Measurements from ENCODE around the gene USP6.
"Not testable (repeated sequence)": the region's sequence is repeated elsewhere in the genome, so short reads cannot be mapped to it uniquely, and the experiment has no call there.

Gene USP6

DNA sequence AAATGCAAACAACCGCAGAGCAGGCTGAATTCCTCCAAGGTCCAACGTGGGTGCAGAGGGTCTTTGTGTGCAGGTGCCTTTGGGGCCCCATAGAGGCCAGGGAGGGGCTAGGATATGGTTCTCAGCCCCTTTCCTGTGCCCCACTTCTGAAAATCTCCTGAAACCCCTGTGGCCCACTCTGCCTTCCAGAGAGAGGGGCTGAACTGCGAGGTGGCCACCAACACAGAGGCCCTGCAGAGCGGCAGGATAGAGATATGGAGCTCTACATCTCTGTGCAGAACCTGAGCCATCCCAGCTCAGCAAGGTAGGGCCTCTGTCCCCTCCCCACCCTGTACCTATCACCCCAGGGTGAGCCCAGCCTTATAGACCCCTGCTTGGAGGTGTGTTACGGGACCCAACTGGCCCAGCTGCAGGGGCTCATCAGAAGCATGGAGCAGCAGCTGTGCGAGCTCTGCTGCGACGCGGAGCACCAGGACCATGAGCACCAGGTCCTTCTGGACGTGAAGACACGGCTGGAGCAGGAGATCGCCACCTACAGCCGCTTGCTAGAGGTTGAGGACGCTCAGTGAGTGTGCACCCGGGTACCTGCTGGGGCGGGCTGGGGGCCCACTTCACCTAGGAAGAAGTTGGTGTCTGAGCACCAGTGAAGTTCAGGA lies 5.5 kb downstream of the USP6 start:
- no peak for DNase-seq (ENCODE audit: low read depth in 2 of 3, low spot score in 2 of 3)

DNA sequence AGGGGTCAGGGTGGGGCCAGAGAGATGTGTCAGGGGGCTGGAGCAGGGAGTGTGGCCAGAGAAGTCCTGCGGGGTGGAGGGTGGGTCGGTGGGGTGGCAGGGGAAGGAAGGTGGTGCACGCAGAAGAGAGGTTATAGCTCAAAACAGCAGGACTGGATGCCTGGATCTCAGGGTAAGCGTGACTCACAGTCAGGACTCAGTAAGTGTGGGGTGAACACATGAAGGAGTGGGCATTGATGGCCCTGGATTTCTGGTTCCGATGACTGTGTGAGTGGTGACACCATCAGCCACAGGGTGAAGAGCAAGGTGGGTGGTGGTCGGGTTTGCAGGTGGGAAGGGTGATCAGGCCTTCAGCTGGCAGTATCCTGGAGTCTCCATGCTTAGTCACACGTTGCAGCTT lies 6.2 kb downstream of the USP6 start:
- not testable (repeated sequence) for DNase-seq (ENCODE audit: low read depth in 2 of 3, low spot score in 2 of 3)

DNA sequence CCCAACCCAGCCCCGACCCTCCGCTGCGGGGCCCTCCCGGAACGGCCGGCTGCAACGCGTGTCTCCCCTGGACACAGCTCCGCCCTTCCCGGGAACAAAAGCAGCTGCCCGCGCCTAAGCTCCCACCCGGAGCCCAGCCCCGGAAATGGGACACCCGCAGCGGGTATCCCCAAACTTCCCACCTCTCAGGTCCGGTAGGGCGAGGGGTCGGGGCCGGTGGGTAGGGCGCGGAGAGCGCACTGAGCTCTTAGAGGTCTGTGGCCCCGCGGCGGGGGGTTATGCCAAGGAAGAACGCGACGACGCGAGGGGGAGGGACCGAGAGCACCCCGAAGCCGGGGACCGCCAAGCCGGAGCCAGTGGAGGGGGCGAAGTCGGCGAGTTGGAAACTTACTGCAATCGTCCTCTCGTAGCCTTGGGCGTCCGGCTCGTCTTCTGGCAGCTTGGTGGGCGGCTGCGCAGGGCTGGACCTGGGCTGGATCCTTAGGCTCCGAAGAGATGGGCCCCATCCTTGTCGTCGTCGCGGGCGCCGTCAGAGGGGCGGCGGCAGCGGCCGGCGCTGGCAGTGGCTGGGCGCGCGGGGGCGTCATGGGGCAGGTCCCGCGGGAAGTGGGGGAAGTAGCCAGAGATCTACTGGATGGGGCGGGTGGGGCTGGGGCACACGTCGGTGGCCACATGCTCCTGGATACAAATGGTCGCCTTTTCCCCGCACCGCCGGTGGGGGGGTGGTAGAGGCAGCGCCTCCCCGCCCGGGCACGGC lies 6.9 kb downstream of the USP6 start:
- no peak for DNase-seq (ENCODE audit: low read depth in 2 of 3, low spot score in 2 of 3)

- DNase-seq (ENCODE audit: low read depth in 2 of 3, low spot score in 2 of 3): no peak
Measured at GRCh38 chr17:5123343-5124124, 7.7 kb downstream of the USP6 start.

GRCh38 chr17:5124125-5124760 lies 8.4 kb downstream of the USP6 start:
- not testable (repeated sequence) for DNase-seq (ENCODE audit: low read depth in 2 of 3, low spot score in 2 of 3)

DNA sequence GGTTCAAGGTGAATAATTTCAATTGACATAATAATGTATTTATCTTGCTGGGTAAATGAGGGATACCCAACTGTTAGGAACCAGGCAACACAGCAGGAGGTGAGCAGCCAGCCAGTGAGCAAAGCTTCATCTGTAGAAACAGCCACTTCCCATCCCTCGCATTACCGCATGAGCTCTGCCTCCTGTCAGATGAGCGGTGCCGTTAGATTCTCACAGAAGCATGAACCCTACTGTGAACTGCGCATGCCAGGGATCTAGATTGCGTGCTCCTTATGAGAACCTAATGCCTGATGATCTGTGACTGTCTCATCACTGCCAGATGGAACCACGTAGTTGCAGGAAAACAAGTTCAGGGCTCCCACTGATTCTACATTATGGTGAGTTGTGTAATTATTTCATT lies 9.1 kb downstream of the USP6 start:
- DNase-seq (ENCODE audit: low read depth in 2 of 3, low spot score in 2 of 3): not testable (repeated sequence)

DNA sequence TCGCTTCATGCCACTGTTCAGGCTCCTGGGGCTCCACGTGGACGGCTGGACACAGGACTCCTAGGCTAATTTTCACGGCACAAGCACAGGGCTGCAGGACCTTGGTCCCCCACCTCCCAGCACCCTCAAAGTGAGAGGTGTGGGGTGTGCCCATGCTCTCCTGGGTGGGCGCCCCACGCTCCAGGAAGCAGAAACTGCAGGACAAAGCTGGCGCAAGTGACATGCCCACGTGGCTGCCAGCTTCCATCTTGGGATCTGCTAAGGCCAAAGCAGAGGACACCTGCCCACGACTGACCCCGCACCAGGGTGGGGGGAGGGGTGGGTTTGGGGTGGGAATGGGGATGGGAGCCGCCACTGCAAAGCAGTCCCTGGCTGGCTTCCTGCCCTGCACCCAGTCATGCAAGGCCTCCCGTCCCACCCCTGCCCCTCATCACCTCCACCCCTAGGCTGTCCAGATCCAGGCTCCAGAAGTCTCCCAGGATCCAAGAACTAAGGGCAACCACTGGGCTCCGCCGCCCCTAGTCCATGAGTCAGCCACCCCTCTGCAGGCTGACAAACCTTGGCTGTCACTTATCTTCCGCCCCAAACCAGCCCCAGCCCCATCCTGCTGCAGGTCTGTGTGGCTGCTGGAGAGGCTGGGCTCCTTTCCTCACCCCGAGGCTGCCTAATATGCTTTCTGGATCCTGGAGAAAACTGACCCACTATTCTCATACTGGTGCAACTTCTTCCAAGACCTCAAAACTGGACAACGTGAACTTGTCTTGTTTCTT lies 11.1 kb downstream of the USP6 start:
- DNase-seq (ENCODE audit: low read depth in 2 of 3, low spot score in 2 of 3): no peak

GRCh38 chr17:5127910-5128309 lies 12.1 kb downstream of the USP6 start:
- DNase-seq (ENCODE audit: low read depth in 2 of 3, low spot score in 2 of 3): no peak

DNA sequence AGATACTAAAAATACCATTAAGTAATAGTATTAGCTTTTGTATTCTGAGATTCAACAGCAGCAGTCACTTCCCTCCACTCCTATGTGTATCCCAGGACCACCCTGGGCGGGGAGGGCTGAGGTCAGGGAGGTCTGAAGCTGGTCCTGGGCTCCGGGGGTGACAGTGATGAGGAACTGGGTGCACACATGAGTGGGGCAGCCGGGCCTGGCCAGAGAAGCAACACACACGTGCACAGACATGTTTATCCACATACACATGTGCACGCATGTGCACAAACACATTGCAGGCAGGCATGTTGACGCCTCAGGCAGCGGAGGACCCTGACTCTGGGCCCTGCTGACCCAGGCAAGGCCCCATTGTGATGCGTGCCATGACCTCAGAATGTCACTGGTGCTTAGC lies 12.6 kb downstream of the USP6 start:
- DNase-seq (ENCODE audit: low read depth in 2 of 3, low spot score in 2 of 3): not testable (repeated sequence)

- DNase-seq (ENCODE audit: low read depth in 2 of 3, low spot score in 2 of 3): no peak
Measured at GRCh38 chr17:5128905-5129535, 13.2 kb downstream of the USP6 start.

- DNase-seq (ENCODE audit: low read depth in 2 of 3, low spot score in 2 of 3): not testable (repeated sequence)
Measured at GRCh38 chr17:5129770-5130169, 13.9 kb downstream of the USP6 start.

DNA sequence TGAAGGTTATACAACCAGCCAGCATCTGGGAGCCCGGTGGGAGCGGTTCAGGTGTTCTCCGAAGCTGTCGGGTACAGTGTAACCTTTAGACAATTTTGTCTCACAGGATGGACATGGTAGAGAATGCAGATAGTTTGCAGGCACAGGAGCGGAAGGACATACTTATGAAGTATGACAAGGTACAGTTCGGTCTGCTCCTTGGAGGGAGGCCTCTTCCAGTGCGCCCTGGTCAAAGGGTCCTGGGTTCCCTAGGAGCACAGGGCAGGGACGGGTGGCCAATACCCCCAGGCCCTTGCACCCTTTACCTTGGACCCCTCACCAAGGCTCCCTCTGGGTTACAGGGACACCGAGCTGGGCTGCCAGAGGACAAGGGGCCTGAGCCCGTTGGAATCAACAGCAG lies 14.4 kb downstream of the USP6 start:
- DNase-seq (ENCODE audit: low read depth in 2 of 3, low spot score in 2 of 3): not testable (repeated sequence)

GRCh38 chr17:5130687-5131086 lies 14.9 kb downstream of the USP6 start:
- not testable (repeated sequence) for DNase-seq (ENCODE audit: low read depth in 2 of 3, low spot score in 2 of 3)

- DNase-seq (ENCODE audit: low read depth in 2 of 3, low spot score in 2 of 3): no peak
Measured at GRCh38 chr17:5131146-5131715, 15.4 kb downstream of the USP6 start.

- DNase-seq (ENCODE audit: low read depth in 2 of 3, low spot score in 2 of 3): not testable (repeated sequence)
Measured at GRCh38 chr17:5131799-5132502, 16.1 kb downstream of the USP6 start.

GRCh38 chr17:5132503-5133225 lies 16.8 kb downstream of the USP6 start:
- not testable (repeated sequence) for DNase-seq (ENCODE audit: low read depth in 2 of 3, low spot score in 2 of 3)

DNA sequence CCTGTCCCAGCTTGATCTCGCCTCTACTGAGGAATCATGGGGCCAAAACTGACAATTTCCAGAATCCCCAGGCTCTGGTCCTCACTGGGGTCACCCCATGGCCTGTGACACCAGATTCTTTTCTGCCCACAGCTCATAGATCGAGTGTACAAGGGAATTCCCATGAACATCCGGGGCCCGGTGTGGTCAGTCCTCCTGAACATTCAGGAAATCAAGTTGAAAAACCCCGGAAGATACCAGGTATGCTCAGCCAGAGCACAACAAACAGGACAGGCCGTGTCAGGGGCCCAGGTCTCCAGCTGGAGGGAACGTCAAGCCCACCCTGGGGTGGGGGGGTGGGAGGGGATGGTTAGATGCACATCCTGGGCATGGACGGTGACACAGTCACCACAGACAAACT lies 17.5 kb downstream of the USP6 start:
- no peak for DNase-seq (ENCODE audit: low read depth in 2 of 3, low spot score in 2 of 3)

GRCh38 chr17:5133961-5134360 lies 18.1 kb downstream of the USP6 start:
- not testable (repeated sequence) for DNase-seq (ENCODE audit: low read depth in 2 of 3, low spot score in 2 of 3)

GRCh38 chr17:5134571-5134970 lies 18.7 kb downstream of the USP6 start:
- DNase-seq (ENCODE audit: low read depth in 2 of 3, low spot score in 2 of 3): not testable (repeated sequence)
